ENCODE data around the gene GPR55.

GRCh38 chr2:230974096-230974913 is 49.3 kb upstream of the GPR55 start:
- TF ChIP-seq, protein P1, sequence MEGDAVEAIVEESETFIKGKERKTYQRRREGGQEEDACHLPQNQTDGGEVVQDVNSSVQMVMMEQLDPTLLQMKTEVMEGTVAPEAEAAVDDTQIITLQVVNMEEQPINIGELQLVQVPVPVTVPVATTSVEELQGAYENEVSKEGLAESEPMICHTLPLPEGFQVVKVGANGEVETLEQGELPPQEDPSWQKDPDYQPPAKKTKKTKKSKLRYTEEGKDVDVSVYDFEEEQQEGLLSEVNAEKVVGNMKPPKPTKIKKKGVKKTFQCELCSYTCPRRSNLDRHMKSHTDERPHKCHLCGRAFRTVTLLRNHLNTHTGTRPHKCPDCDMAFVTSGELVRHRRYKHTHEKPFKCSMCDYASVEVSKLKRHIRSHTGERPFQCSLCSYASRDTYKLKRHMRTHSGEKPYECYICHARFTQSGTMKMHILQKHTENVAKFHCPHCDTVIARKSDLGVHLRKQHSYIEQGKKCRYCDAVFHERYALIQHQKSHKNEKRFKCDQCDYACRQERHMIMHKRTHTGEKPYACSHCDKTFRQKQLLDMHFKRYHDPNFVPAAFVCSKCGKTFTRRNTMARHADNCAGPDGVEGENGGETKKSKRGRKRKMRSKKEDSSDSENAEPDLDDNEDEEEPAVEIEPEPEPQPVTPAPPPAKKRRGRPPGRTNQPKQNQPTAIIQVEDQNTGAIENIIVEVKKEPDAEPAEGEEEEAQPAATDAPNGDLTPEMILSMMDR (IDR thresholded peaks at IDR 0.05): no peak
- TF ChIP-seq EZH2 (IDR thresholded peaks at IDR 0.05; ENCODE audit: borderline replicate concordance, insufficient read depth, low read depth, low read length, poor library complexity, severe bottlenecking): no peak

Data from B cell (primary cell).